SK-N-SH treated with all-trans-retinoic acid at 6 μM for 48 hours (cell line): ENCODE measurements around the gene NPTXR.

Source experiments
- ATAC-seq: fragments of 200-7000 bp; cut with Tn5 transposase; 3 replicates; pipeline ENCODE4 v1.9.1; 2020; ENCODE audit warnings: mild to moderate bottlenecking, moderate library complexity
- ARNTL ChIP-seq: fragments of 450-650 bp; formaldehyde crosslinking; IDR thresholded peaks from 2 replicates; pipeline ENCODE4 v1.5.0; 2020; ENCODE audit warnings: low read depth, mild to moderate bottlenecking, moderate library complexity, borderline replicate concordance
- BACH2 ChIP-seq: fragments of 250-450 bp; sonication (Bioruptor Pico); IDR thresholded peaks from 2 replicates; pipeline ENCODE4 v1.9.0; 2021; ENCODE audit warnings: mild to moderate bottlenecking, borderline replicate concordance
- CSDC2 ChIP-seq: fragments of 250-450 bp; sonication (Bioruptor Pico); IDR thresholded peaks from 2 replicates; pipeline ENCODE4 v1.5.0; 2020; ENCODE audit warnings: mild to moderate bottlenecking, moderate library complexity
- ESRRG ChIP-seq: fragments of 250-450 bp; sonication (Bioruptor Pico); IDR thresholded peaks from 2 replicates; pipeline ENCODE4 v1.6.1; 2021; ENCODE audit warnings: mild to moderate bottlenecking
- ISL1 ChIP-seq: fragments of 250-450 bp; sonication (Bioruptor Pico); IDR thresholded peaks from 2 replicates; pipeline ENCODE4 v2.1.2; 2022; ENCODE audit warnings: mild to moderate bottlenecking, moderate library complexity
- OSR1 ChIP-seq: fragments of 250-450 bp; sonication (Bioruptor Pico); IDR thresholded peaks from 2 replicates; pipeline ENCODE4 v1.8.0; 2022; ENCODE audit warnings: moderate library complexity, mild to moderate bottlenecking, inconsistent platforms
- PPARA ChIP-seq: fragments of 250-450 bp; sonication (Bioruptor Pico); IDR thresholded peaks from 2 replicates; pipeline ENCODE4 v1.5.0; 2020; ENCODE audit warnings: mild to moderate bottlenecking, borderline replicate concordance
- RARB ChIP-seq: fragments of 250-450 bp; sonication (Bioruptor Pico); IDR thresholded peaks from 2 replicates; pipeline ENCODE4 v1.8.0; 2021; ENCODE audit warnings: mild to moderate bottlenecking, moderate library complexity
- SNAI2 ChIP-seq: fragments of 250-450 bp; sonication (Bioruptor Pico); IDR thresholded peaks from 2 replicates; pipeline ENCODE4 v1.5.0; 2020; ENCODE audit warnings: mild to moderate bottlenecking, moderate library complexity
- TCF4 ChIP-seq: fragments of 250-450 bp; sonication (Bioruptor Pico); IDR thresholded peaks from 2 replicates; pipeline ENCODE4 v1.8.0; 2021; ENCODE audit warnings: mild to moderate bottlenecking, moderate library complexity, borderline replicate concordance
- TOX ChIP-seq: fragments of 250-450 bp; sonication (Bioruptor Pico); IDR thresholded peaks from 2 replicates; pipeline ENCODE4 v1.8.0; 2021; ENCODE audit warnings: mild to moderate bottlenecking, moderate library complexity, borderline replicate concordance
- ZC3H10 ChIP-seq: fragments of 250-450 bp; sonication (Bioruptor Pico); IDR thresholded peaks from 2 replicates; pipeline ENCODE4 v1.5.1; 2021; ENCODE audit warnings: mild to moderate bottlenecking, moderate library complexity
- ZFP30 ChIP-seq: fragments of 450-650 bp; formaldehyde crosslinking; IDR thresholded peaks from 2 replicates; pipeline ENCODE4 v1.5.0; 2022; ENCODE audit warnings: mild to moderate bottlenecking, moderate library complexity
- ZNF565 ChIP-seq: fragments of 450-650 bp; formaldehyde crosslinking; conservative IDR thresholded peaks from 2 replicates; pipeline ENCODE4 v1.5.0; 2020; ENCODE audit warnings: low read depth, mild to moderate bottlenecking, moderate library complexity
- ZNF70 ChIP-seq: fragments of 450-650 bp; formaldehyde crosslinking; IDR thresholded peaks from 2 replicates; pipeline ENCODE4 v1.5.0; 2020; ENCODE audit warnings: mild to moderate bottlenecking, moderate library complexity
- ZNF8 ChIP-seq: fragments of 450-650 bp; formaldehyde crosslinking; IDR thresholded peaks from 2 replicates; pipeline ENCODE4 v1.5.0; 2020; ENCODE audit warnings: mild to moderate bottlenecking, moderate library complexity
- TF ChIP-seq, protein P1 (sequence below): fragments of 250-450 bp; sonication (Bioruptor Pico); IDR thresholded peaks from 2 replicates; pipeline ENCODE4 v1.5.1; 2021; ENCODE audit warnings: mild to moderate bottlenecking, moderate library complexity
- TF ChIP-seq, protein P2 (sequence below): fragments of 250-450 bp; sonication (Bioruptor Pico); IDR thresholded peaks from 2 replicates; pipeline ENCODE4 v1.8.0; 2020; ENCODE audit warnings: mild to moderate bottlenecking, moderate library complexity, borderline replicate concordance
- TF ChIP-seq, protein P3 (sequence below): fragments of 250-450 bp; sonication (Bioruptor Pico); IDR thresholded peaks from 2 replicates; pipeline ENCODE4 v1.5.0; 2020; ENCODE audit warnings: mild to moderate bottlenecking, moderate library complexity
- TF ChIP-seq, protein P4 (sequence below): fragments of 250-450 bp; sonication (Bioruptor Pico); IDR thresholded peaks from 2 replicates; pipeline ENCODE4 v1.8.0; 2021; ENCODE audit warnings: low read depth, mild to moderate bottlenecking, moderate library complexity, borderline replicate concordance

NPTXR gene

DNA sequence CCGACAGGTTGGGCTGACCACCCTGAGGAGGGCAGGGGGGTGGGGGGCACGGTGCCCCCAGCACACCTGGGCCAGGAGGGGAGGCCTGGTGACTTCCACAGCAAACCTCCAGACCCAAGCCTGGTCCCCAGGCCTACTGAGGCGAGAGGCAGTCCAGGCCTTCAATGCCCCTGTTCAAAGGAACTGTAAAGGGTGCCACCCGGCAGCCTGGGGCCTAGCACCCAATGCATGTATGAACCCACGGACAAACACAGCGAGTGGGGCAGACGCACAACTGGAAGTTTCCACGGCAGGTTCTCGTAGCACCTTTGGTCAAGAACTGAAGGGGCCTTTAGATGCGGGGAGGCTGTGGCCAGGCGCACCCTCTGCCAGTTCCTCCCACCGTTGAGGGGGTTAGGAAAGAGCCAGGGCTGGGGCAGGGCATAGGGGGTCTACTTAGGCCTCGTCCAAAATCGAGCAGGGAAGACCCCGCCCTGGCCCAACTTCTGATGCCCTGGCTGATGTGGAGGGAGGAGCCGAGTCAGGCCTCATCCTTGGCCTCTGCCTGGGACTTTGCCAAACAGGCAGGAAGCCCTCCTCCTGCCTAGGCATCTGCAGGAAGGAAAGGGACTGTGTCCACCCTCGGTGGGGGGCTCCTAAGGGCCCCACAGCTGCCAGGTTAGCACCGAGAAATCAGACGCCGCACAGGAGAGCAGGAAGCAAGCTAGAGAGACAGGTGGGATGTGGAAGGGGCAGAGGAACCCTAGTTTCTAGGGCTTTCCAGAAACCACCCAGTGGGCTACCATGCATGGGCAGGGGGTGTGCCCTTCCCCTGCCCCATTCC is 21.6 kb upstream of the NPTXR start:
- TF ChIP-seq ZNF70 (CRISPR knock-in tag) (no peak), BACH2 (no peak), ARNTL (CRISPR knock-in tag) (no peak), TOX (CRISPR knock-in tag) (no peak), TCF4 (CRISPR knock-in tag) (no peak), ISL1 (CRISPR knock-in tag) (no peak)
- TF ChIP-seq, protein P1, sequence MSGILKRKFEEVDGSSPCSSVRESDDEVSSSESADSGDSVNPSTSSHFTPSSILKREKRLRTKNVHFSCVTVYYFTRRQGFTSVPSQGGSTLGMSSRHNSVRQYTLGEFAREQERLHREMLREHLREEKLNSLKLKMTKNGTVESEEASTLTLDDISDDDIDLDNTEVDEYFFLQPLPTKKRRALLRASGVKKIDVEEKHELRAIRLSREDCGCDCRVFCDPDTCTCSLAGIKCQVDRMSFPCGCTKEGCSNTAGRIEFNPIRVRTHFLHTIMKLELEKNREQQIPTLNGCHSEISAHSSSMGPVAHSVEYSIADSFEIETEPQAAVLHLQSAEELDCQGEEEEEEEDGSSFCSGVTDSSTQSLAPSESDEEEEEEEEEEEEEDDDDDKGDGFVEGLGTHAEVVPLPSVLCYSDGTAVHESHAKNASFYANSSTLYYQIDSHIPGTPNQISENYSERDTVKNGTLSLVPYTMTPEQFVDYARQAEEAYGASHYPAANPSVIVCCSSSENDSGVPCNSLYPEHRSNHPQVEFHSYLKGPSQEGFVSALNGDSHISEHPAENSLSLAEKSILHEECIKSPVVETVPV, result no peak
- ATAC-seq, result no peak

DNA sequence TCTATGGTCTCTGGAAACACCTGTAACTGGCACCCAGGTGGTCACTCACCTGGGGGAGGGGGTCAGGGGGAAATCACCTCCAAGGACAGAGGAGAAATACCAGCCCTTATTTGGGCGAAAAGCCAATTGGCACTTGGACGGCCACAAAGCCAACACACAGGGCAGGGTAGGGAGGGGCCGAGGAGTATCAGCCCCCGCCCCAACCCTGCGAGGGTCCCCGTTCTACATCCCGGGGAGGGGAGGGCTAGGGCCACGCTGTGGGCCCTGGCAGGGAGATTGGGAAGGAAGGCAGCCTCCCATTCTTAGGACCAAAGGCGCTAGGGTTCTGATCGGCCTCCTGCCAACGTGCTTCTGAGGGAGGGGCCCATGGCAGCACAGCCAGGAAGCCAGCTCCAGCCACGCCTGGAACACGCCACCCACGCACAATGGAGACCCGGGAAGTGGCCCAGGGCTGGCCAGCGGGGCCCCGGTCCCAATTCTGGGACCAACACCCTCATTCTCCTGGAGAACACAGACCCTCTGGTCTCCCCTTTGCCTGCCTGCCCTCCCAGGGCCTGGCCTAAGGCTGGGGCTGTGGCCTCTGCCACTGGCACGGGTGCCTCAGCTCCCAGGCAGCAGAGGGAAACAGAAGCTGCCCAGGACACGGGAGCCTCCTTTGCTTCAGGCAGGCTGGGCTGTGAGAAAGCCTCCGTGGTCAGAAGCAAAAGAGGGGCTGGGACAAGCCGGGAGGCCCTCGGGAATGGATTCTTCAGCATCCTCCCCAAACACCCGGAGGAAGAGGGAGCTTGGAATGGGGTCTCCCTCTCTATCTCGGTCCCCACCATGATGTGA is 20.7 kb upstream of the NPTXR start:
- ATAC-seq, result no peak
- no peak for TF ChIP-seq TCF4 (CRISPR knock-in tag)
- no peak for TF ChIP-seq TOX (CRISPR knock-in tag)
- TF ChIP-seq, protein P2, sequence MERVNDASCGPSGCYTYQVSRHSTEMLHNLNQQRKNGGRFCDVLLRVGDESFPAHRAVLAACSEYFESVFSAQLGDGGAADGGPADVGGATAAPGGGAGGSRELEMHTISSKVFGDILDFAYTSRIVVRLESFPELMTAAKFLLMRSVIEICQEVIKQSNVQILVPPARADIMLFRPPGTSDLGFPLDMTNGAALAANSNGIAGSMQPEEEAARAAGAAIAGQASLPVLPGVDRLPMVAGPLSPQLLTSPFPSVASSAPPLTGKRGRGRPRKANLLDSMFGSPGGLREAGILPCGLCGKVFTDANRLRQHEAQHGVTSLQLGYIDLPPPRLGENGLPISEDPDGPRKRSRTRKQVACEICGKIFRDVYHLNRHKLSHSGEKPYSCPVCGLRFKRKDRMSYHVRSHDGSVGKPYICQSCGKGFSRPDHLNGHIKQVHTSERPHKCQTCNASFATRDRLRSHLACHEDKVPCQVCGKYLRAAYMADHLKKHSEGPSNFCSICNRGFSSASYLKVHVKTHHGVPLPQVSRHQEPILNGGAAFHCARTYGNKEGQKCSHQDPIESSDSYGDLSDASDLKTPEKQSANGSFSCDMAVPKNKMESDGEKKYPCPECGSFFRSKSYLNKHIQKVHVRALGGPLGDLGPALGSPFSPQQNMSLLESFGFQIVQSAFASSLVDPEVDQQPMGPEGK (CRISPR knock-in tag), result no peak
- no peak for TF ChIP-seq ZNF8
- no peak for TF ChIP-seq SNAI2 (CRISPR knock-in tag)
- TF ChIP-seq ISL1 (CRISPR knock-in tag), result no peak
- no peak for TF ChIP-seq RARB
- TF ChIP-seq, protein P1, result no peak
- no peak for TF ChIP-seq ZNF70 (CRISPR knock-in tag)
- TF ChIP-seq OSR1 (CRISPR knock-in tag), result no peak
- TF ChIP-seq PPARA, result no peak
- TF ChIP-seq ESRRG (CRISPR knock-in tag), result no peak
- TF ChIP-seq ZC3H10, result no peak
- no peak for TF ChIP-seq CSDC2 (CRISPR knock-in tag)
- no peak for TF ChIP-seq ARNTL (CRISPR knock-in tag)
- no peak for TF ChIP-seq ZNF565 (CRISPR knock-in tag)
- TF ChIP-seq BACH2, result no peak
- TF ChIP-seq, all 23 proteins: peak for 0

DNA sequence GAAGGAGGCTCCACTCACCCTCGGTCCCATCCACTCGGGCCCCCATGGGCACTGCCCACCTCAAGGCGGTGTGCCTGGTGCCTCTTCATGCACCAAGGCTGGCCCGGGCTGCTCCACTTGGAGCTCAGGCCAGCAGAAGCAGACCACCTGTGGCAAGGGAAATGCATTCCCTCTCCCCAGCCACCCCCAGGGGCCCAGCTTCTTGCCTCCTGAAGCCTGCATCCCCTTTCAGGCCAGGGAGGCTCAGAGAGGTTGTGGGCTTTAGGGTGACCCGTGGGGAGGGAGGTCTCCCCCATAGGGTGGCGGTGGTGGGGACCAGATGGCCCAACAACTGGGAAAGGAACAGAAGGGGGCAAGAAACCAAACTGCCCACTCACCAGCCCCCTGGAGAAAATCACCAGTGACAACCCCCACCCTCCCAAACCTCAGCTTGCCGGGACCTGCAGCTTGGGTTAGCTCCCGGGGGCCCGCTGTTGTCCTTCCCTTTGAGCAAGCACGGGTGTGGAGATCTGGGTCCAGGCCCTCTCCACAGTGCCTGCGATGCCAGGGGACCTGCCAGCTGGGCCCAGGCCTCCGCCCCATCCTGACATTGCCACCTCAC is 19.8 kb upstream of the NPTXR start:
- TF ChIP-seq, protein P3, sequence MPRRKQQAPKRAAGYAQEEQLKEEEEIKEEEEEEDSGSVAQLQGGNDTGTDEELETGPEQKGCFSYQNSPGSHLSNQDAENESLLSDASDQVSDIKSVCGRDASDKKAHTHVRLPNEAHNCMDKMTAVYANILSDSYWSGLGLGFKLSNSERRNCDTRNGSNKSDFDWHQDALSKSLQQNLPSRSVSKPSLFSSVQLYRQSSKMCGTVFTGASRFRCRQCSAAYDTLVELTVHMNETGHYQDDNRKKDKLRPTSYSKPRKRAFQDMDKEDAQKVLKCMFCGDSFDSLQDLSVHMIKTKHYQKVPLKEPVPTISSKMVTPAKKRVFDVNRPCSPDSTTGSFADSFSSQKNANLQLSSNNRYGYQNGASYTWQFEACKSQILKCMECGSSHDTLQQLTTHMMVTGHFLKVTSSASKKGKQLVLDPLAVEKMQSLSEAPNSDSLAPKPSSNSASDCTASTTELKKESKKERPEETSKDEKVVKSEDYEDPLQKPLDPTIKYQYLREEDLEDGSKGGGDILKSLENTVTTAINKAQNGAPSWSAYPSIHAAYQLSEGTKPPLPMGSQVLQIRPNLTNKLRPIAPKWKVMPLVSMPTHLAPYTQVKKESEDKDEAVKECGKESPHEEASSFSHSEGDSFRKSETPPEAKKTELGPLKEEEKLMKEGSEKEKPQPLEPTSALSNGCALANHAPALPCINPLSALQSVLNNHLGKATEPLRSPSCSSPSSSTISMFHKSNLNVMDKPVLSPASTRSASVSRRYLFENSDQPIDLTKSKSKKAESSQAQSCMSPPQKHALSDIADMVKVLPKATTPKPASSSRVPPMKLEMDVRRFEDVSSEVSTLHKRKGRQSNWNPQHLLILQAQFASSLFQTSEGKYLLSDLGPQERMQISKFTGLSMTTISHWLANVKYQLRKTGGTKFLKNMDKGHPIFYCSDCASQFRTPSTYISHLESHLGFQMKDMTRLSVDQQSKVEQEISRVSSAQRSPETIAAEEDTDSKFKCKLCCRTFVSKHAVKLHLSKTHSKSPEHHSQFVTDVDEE, result no peak
- TF ChIP-seq ARNTL (CRISPR knock-in tag) (no peak), ESRRG (CRISPR knock-in tag) (no peak), ZFP30 (no peak), OSR1 (CRISPR knock-in tag) (no peak), PPARA (no peak), BACH2 (no peak), ZC3H10 (no peak)
- TF ChIP-seq, protein P1, result no peak
- TF ChIP-seq, protein P2 (CRISPR knock-in tag), result no peak
- TF ChIP-seq, protein P4, sequence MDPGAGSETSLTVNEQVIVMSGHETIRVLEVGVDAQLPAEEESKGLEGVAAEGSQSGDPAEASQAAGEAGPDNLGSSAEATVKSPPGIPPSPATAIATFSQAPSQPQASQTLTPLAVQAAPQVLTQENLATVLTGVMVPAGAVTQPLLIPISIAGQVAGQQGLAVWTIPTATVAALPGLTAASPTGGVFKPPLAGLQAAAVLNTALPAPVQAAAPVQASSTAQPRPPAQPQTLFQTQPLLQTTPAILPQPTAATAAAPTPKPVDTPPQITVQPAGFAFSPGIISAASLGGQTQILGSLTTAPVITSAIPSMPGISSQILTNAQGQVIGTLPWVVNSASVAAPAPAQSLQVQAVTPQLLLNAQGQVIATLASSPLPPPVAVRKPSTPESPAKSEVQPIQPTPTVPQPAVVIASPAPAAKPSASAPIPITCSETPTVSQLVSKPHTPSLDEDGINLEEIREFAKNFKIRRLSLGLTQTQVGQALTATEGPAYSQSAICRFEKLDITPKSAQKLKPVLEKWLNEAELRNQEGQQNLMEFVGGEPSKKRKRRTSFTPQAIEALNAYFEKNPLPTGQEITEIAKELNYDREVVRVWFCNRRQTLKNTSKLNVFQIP, result no peak
- ATAC-seq, result no peak
